ENCODE data around the gene HMSD. TPM values are rescaled to one million over a fixed set of nuclear protein-coding genes. Genes with fewer than 3 reads are reported as not detected.

HMSD gene
- total and polyA plus RNA-seq, 2 of the 13 experiments (the other 11 are each of a cell fraction or from before 2014, with no cell fraction given) = not detected

DNA sequence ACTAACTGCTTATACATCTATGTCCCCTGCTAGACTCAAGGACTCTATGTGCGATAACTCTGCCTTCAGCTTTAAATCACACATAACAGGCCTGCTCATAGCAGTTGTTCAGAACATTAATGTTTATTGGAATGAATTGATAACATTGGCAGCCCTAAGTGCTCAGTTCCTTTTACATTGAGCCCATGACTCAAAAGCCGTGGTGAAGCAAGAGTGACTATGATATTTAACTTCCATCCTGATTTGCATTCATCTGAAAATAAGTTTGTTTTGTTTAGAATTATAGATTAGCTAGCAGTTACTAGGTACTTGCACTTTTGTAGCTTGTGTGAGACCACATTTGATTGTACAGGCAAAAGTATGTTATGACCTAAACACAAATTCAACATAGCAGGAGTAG lies 27.1 kb upstream of the HMSD start:
- in situ Hi-C loops (cut with HindIII; ENCODE audit: extremely low pct_ligation_motif_present, low pct_unique_long_range_greater_than_20kb) = no loop called here
- H3K9me3 ChIP-seq (ENCODE audit: low read length) = no peaks in the 10 kb centered on the region
- ChIA-PET CTCF (ENCODE audit: low intra/inter-chr PET ratio, low total read pairs) (no interaction called here), POLR2A (no interaction called here)
- no peaks in the 10 kb centered on the region for H3K36me3 ChIP-seq (replicated peaks in 1 of 2; ENCODE audit: control insufficient read depth in 1 of 2, insufficient read depth in 2 of 2, low read length in 2 of 2)
- no peaks in the 10 kb centered on the region; a peak in 1 of 5 replicates for H3K27me3 ChIP-seq (ENCODE audit: control insufficient read depth in 1 of 2, insufficient read depth in 2 of 2, low read length in 2 of 2)
- TF ChIP-seq ZNF543 (CRISPR knock-in tag; IDR thresholded peaks at IDR 0.05) (no peak), RBM39 (IDR thresholded peaks at IDR 0.05; ENCODE audit: low read depth, low read length, poor library complexity, severe bottlenecking) (no peak), SMYD3 (CRISPR knock-in tag; IDR thresholded peaks at IDR 0.05) (no peak), SP4 (CRISPR knock-in tag; IDR thresholded peaks at IDR 0.05) (no peak), MEIS2 (CRISPR knock-in tag; IDR thresholded peaks at IDR 0.05) (no peak), PTBP1 (IDR thresholded peaks at IDR 0.05; ENCODE audit: low read depth, low read length, poor library complexity, severe bottlenecking) (no peak), ZNF333 (CRISPR knock-in tag; IDR thresholded peaks at IDR 0.05; ENCODE audit: borderline replicate concordance) (no peak), MIER3 (CRISPR knock-in tag; IDR thresholded peaks at IDR 0.05; ENCODE audit: borderline replicate concordance) (no peak), SIN3A (IDR thresholded peaks at IDR 0.05; ENCODE audit: borderline replicate concordance, low read depth, low read length) (no peak), CEBPG (CRISPR knock-in tag; IDR thresholded peaks at IDR 0.05) (no peak)
- TF ChIP-seq, protein P1, sequence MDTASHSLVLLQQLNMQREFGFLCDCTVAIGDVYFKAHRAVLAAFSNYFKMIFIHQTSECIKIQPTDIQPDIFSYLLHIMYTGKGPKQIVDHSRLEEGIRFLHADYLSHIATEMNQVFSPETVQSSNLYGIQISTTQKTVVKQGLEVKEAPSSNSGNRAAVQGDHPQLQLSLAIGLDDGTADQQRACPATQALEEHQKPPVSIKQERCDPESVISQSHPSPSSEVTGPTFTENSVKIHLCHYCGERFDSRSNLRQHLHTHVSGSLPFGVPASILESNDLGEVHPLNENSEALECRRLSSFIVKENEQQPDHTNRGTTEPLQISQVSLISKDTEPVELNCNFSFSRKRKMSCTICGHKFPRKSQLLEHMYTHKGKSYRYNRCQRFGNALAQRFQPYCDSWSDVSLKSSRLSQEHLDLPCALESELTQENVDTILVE (CRISPR knock-in tag; IDR thresholded peaks at IDR 0.05) = no peak
- TF ChIP-seq, protein P2, sequence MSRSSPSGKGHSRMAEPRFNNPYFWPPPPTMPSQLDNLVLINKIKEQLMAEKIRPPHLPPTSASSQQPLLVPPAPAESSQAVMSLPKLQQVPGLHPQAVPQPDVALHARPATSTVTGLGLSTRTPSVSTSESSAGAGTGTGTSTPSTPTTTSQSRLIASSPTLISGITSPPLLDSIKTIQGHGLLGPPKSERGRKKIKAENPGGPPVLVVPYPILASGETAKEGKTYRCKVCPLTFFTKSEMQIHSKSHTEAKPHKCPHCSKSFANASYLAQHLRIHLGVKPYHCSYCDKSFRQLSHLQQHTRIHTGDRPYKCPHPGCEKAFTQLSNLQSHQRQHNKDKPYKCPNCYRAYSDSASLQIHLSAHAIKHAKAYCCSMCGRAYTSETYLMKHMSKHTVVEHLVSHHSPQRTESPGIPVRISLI (CRISPR knock-in tag; IDR thresholded peaks at IDR 0.05; ENCODE audit: borderline replicate concordance) = no peak
- TF ChIP-seq, protein P3, sequence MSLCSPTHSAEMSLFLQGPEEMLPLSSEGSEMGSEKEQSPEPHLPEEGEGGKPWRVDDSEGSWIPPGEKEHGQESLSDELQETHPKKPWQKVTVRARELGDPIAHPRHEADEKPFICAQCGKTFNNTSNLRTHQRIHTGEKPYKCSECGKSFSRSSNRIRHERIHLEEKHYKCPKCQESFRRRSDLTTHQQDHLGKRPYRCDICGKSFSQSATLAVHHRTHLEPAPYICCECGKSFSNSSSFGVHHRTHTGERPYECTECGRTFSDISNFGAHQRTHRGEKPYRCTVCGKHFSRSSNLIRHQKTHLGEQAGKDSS (CRISPR knock-in tag; IDR thresholded peaks at IDR 0.05; ENCODE audit: borderline replicate concordance, low read depth) = no peak
- TF ChIP-seq, protein P4, sequence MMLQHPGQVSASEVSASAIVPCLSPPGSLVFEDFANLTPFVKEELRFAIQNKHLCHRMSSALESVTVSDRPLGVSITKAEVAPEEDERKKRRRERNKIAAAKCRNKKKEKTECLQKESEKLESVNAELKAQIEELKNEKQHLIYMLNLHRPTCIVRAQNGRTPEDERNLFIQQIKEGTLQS (CRISPR knock-in tag; IDR thresholded peaks at IDR 0.05) = no peak
- H3K4me1 ChIP-seq (ENCODE audit: insufficient read depth, low read length) = no peaks in the 10 kb centered on the region
- no peaks in the 10 kb centered on the region for H3K79me2 ChIP-seq (ENCODE audit: insufficient read depth, low read length)
- intact Hi-C loops (cut with micrococcal nuclease; ENCODE audit: unreplicated experiment) = no loop called here
- DNase-seq (ENCODE audit: low spot score) (no peak), ATAC-seq (no peak), FAIRE-seq (no peak)
- no peak overlapping the region for H3K4me3 ChIP-seq (replicated peaks in 1 of 3; ENCODE audit: insufficient read depth in 1 of 3, low read depth in 2 of 3, low read length in 3 of 3)
- no peak overlapping the region for H3K27ac ChIP-seq (ENCODE audit: extremely low read length, insufficient read depth, low read length)
- 22% methylated on average over 2 of the region's 2 CpGs for WGBS (ENCODE audit: low lambda C conversion rate)
- no peak overlapping the region for H3K4me2 ChIP-seq (ENCODE audit: low read depth, low read length)
- no peak overlapping the region for H2AFZ ChIP-seq (ENCODE audit: low read length)
- H3K9ac ChIP-seq (ENCODE audit: insufficient read depth, low read depth, low read length) = no peak overlapping the region
- no TSS peak for BruUV-seq (replicated peaks)
- no peaks in the 10 kb centered on the region for H4K20me1 ChIP-seq (ENCODE audit: insufficient read depth, low read length)
